ENCODE measurements around the gene GNPDA1.

GRCh38 chr5:141958546-141959172, 54.2 kb downstream of the GNPDA1 start:
- TF ChIP-seq EZH2 (IDR thresholded peaks at IDR 0.05) = no peak
- TF ChIP-seq POLR2AphosphoS5 (IDR thresholded peaks at IDR 0.05; ENCODE audit: borderline replicate concordance, low read depth, low read length) = no peak
- no peak for TF ChIP-seq FOXP2 (optimal IDR thresholded peaks at IDR 0.05; ENCODE audit: control extremely low read depth, extremely low read length, insufficient read depth)
